ENCODE results near the gene GPHN.

GRCh38 chr14:66495218-66496098 is 12.5 kb upstream of the GPHN start:
- no peak for TF ChIP-seq POLR2AphosphoS5 (IDR thresholded peaks at IDR 0.05; ENCODE audit: borderline replicate concordance, low read depth, low read length)
- TF ChIP-seq EZH2 (IDR thresholded peaks at IDR 0.05), result no peak
- no peak for TF ChIP-seq FOXP2 (optimal IDR thresholded peaks at IDR 0.05; ENCODE audit: control extremely low read depth, extremely low read length, insufficient read depth)
